Lower lobe of right lung (tissue), 2 donors: ENCODE measurements around the gene MLST8. TPM values are rescaled to one million over a fixed set of nuclear protein-coding genes. Genes with fewer than 3 reads are reported as not detected.

ENCODE experiments used
- ATAC-seq, 2 donors: fragments of 200-7000 bp; cut with Tn5 transposase; one replicate each; pipeline ENCODE4 v1.9.1; 2020 to 2022; ENCODE audit warnings: mild to moderate bottlenecking in 2 of 2, moderate library complexity in 2 of 2
- DNase-seq: peaks from one replicate; pipeline ENCODE4 v3.0.0-alpha.2; 2020
- H3K27ac ChIP-seq: fragments of 200-600 bp; one replicate; pipeline ENCODE4 v1.8.0; 2022
- H3K27me3 ChIP-seq: fragments of 200-600 bp; one replicate; pipeline ENCODE4 v1.8.0; 2022; ENCODE audit warnings: low read depth
- H3K36me3 ChIP-seq: fragments of 200-600 bp; one replicate; pipeline ENCODE4 v1.8.0; 2022; ENCODE audit warnings: mild to moderate bottlenecking
- H3K4me1 ChIP-seq: fragments of 200-600 bp; one replicate; pipeline ENCODE4 v1.8.0; 2022
- H3K4me3 ChIP-seq: fragments of 200-600 bp; one replicate; pipeline ENCODE4 v1.8.0; 2022; ENCODE audit warnings: mild to moderate bottlenecking
- H3K9me3 ChIP-seq: fragments of 200-600 bp; one replicate; pipeline ENCODE4 v1.8.0; 2022
- intact Hi-C: fragments of 100-400 bp; cut with DNase I; formaldehyde crosslinking; loops from one replicate; pipeline ENCODE4 v1.11.0; 2022
- total RNA-seq: library from RNA; stranded (reverse); fragmentation: NEBNext Ultra II Directional; extraction: Animal tissue kit (Norgen Biotek cat#: 25700); gene quantifications from one replicate; pipeline ENCODE4 v1.2.1, GENCODE V29; 2021
- TF ChIP-seq, protein P1 (sequence below): fragments of 200-600 bp; IDR thresholded peaks from one replicate; pipeline ENCODE4 v1.8.0; 2022; ENCODE audit warnings: antibody characterized with exemption, mild to moderate bottlenecking
- donor health status: DM: no; HTN: yes; CAD: no; lungs with severe emphysema.

The MLST8 gene
- total RNA-seq, 1 donor from 2014 or later, result 26.6 TPM

DNA sequence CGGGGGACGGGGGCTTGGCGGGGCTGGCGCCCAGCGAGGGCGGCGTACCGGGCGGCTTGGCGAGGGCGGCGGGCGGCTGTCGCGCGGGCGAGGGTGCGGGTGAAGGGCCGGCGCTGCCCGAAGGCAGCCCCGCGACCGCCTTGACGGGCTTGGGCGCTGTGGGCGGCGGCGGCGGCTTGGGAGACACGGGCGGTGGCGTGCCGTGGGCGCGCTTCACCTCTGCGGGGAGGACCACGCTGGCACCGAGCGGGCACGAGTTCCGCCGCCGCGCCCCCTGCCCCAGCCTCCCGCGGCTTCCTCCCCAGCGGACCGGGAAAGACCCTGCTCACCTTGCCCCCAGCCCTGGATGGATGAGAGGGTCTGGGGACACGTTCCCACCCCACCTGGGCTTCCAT, 26.1 kb upstream of the MLST8 start:
- no peaks in the 10 kb centered on the region for H3K9me3 ChIP-seq
- ATAC-seq (no peak), DNase-seq (no peak)
- TF ChIP-seq, protein P1, sequence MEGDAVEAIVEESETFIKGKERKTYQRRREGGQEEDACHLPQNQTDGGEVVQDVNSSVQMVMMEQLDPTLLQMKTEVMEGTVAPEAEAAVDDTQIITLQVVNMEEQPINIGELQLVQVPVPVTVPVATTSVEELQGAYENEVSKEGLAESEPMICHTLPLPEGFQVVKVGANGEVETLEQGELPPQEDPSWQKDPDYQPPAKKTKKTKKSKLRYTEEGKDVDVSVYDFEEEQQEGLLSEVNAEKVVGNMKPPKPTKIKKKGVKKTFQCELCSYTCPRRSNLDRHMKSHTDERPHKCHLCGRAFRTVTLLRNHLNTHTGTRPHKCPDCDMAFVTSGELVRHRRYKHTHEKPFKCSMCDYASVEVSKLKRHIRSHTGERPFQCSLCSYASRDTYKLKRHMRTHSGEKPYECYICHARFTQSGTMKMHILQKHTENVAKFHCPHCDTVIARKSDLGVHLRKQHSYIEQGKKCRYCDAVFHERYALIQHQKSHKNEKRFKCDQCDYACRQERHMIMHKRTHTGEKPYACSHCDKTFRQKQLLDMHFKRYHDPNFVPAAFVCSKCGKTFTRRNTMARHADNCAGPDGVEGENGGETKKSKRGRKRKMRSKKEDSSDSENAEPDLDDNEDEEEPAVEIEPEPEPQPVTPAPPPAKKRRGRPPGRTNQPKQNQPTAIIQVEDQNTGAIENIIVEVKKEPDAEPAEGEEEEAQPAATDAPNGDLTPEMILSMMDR, result no peak
- no peaks in the 10 kb centered on the region for H3K27me3 ChIP-seq
- H3K4me1 ChIP-seq, result no peaks in the 10 kb centered on the region
- H3K36me3 ChIP-seq, result peaks cover 42% of the 10 kb centered on the region
- intact Hi-C loops, result no loop called here
- H3K27ac ChIP-seq, result no peak overlapping the region
- H3K4me3 ChIP-seq, result no peak overlapping the region

DNA sequence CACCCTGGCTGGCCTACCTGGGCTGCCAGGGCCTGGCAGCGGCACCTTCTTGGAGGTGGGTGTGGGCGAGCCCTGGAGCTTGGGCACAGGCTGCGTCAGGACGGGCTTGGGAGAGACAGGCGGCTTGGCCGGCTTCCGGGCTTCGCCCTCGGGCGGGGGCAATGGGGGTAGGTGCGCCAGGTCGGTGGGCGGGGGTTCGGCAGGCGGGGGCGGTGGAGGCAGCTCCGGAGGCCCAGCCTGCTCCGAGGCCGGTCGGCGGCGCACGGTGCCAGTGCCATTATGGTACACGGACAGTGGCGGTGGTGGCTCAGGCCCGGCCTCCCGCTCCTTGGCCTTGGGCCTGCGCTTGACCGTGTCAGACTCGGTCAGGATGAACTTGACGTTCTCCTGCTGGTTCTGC, 25.7 kb upstream of the MLST8 start:
- no peaks in the 10 kb centered on the region for H3K4me1 ChIP-seq
- H3K27me3 ChIP-seq, result no peaks in the 10 kb centered on the region
- TF ChIP-seq, protein P1, result no peak
- H3K9me3 ChIP-seq, result no peaks in the 10 kb centered on the region
- ATAC-seq (no peak), DNase-seq (no peak)
- intact Hi-C loops, result no loop called here
- H3K27ac ChIP-seq, result no peak overlapping the region
- H3K36me3 ChIP-seq, result peaks cover 37% of the 10 kb centered on the region
- no peak overlapping the region for H3K4me3 ChIP-seq

DNA sequence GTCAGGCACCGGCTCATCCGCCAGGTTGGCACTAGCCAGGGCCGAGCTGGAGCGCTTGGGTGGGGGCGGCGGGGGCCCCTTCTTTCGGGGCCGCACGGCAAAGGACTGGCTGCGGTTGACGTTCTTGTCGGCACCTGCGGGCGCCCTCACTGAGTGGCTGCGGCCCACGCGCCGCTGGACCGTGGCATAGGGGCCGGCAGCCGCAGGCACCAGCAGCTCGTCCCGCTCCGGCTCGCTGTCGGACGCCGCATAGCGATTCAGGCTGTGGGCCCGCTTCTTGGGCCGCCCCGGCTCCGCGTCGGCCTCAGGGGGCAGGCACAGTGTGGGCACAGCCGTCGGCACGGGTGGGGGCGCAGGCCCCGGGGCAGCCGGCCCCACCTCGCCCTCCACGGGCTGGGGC, 24.8 kb upstream of the MLST8 start:
- H3K27ac ChIP-seq, result no peak overlapping the region
- no peaks in the 10 kb centered on the region for H3K9me3 ChIP-seq
- no peaks in the 10 kb centered on the region for H3K4me1 ChIP-seq
- no peaks in the 10 kb centered on the region for H3K27me3 ChIP-seq
- ATAC-seq, result no peak
- peaks cover 28% of the 10 kb centered on the region for H3K36me3 ChIP-seq
- no peak for DNase-seq
- intact Hi-C loops, result no loop called here
- H3K4me3 ChIP-seq, result no peak overlapping the region
- TF ChIP-seq, protein P1, result no peak

DNA sequence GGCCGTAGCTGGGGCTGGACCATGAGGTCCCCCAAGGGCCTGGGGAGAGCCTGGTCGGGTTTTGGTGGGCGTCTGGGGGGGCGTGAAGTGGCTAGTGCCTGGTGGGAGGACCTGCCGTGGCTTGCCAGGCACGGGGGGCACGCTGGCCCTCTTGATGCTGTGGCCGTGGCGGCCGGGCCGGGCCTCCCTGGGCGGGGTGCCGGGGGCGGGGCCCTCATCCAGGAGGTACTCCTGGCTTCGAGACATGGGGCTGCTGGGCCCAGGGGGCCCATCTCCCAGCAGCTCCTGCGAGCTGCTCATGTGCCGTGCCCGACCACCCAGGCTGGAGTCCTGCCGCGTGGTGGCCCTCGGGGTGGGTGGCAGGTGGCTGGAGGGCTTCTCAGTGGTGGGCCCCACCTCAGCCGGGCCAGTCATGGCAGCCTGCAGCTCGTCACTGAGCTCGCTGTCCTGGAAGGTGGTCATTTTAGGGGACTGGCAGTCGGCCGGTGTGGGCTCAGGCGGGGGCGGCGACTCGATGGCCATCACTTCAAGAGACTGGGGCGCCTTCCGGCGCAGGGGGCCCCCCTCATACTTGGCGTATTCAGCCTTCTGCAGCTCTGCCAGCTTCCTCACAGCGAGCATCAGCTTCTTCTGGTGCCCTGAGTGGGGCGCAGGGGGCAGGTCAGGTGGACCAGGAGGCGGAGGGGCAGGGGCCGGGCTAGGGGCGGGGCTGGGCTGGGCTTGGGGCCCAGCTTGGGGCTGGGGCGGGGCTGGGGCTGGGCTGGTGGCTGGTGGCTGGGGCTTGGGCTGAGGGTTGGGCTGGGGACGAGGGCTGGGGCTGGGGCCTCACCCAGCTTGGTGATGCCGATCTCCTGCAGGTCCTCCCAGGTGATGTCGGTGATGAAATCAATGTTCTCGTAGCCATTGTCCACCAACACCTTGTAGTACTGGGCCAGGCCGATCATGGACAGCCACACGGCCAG, 24.0 kb upstream of the MLST8 start:
- H3K4me3 ChIP-seq, result no peak overlapping the region
- no peaks in the 10 kb centered on the region for H3K4me1 ChIP-seq
- H3K9me3 ChIP-seq, result no peaks in the 10 kb centered on the region
- intact Hi-C loops, result no loop called here
- no peaks in the 10 kb centered on the region for H3K27me3 ChIP-seq
- TF ChIP-seq, protein P1, result no peak
- ATAC-seq, result no peak
- DNase-seq, result no peak
- peaks cover 20% of the 10 kb centered on the region for H3K36me3 ChIP-seq
- no peak overlapping the region for H3K27ac ChIP-seq

DNA sequence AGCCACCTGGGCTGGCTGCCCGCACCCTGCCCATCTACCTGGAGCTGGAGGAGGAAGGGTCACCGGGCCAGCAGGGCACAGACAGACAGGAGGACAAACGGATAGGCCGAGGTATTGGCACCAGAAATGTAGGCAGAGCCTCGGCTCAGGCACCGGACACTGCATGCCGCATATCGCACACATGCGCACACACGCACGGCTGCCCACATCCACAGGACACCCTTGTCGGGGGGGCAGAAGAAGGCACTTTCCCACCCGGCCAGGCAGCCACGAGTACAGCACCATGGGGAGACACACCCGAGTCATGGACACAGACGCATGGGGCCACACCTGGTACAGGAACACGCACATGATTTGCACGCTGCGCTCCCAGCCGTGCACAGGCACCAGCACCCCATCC, 23.3 kb upstream of the MLST8 start:
- no peaks in the 10 kb centered on the region for H3K27me3 ChIP-seq
- H3K36me3 ChIP-seq, result peaks cover 13% of the 10 kb centered on the region
- ATAC-seq (no peak), DNase-seq (no peak)
- H3K9me3 ChIP-seq, result no peaks in the 10 kb centered on the region
- TF ChIP-seq, protein P1, result no peak
- H3K27ac ChIP-seq, result no peak overlapping the region
- no peaks in the 10 kb centered on the region for H3K4me1 ChIP-seq
- intact Hi-C loops, result no loop called here
- H3K4me3 ChIP-seq, result no peak overlapping the region
